C4-2B (cell line): Measurements from ENCODE around the gene TTC36.

Source experiments
- H3K27ac ChIP-seq: fragments of 450-650 bp; 2 replicates; pipeline ENCODE4 v1.5.1; 2017
- ZFX ChIP-seq: fragments of 450-650 bp; IDR thresholded peaks from 2 replicates; pipeline ENCODE4 v1.6.1; 2017
- TF ChIP-seq, protein P1 (sequence below): fragments of 450-650 bp; conservative IDR thresholded peaks from 2 replicates; pipeline ENCODE4 v1.5.1; 2017; ENCODE audit warnings: mild to moderate bottlenecking

The TTC36 gene

DNA sequence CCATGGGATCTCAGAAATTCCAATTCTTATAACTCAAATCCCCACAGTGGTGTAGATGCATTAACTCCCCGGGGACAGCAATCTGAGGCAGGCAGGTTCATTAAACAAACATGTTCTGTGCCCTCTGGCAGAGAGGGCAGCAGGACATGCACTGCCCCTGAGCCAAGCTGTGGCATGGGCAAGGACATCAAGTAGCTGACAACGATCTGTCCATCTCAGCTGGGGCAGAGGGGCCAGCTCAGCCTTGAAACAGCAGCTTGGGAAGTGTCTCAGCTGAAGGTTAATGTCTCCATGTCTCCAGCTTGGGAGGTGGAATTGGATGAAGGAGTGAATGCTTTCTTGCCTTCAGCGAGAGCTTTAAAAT is 17.4 kb downstream of the TTC36 start:
- TF ChIP-seq, protein P1, sequence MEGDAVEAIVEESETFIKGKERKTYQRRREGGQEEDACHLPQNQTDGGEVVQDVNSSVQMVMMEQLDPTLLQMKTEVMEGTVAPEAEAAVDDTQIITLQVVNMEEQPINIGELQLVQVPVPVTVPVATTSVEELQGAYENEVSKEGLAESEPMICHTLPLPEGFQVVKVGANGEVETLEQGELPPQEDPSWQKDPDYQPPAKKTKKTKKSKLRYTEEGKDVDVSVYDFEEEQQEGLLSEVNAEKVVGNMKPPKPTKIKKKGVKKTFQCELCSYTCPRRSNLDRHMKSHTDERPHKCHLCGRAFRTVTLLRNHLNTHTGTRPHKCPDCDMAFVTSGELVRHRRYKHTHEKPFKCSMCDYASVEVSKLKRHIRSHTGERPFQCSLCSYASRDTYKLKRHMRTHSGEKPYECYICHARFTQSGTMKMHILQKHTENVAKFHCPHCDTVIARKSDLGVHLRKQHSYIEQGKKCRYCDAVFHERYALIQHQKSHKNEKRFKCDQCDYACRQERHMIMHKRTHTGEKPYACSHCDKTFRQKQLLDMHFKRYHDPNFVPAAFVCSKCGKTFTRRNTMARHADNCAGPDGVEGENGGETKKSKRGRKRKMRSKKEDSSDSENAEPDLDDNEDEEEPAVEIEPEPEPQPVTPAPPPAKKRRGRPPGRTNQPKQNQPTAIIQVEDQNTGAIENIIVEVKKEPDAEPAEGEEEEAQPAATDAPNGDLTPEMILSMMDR = no peak
- TF ChIP-seq ZFX = no peak
- H3K27ac ChIP-seq = no peak overlapping the region

DNA sequence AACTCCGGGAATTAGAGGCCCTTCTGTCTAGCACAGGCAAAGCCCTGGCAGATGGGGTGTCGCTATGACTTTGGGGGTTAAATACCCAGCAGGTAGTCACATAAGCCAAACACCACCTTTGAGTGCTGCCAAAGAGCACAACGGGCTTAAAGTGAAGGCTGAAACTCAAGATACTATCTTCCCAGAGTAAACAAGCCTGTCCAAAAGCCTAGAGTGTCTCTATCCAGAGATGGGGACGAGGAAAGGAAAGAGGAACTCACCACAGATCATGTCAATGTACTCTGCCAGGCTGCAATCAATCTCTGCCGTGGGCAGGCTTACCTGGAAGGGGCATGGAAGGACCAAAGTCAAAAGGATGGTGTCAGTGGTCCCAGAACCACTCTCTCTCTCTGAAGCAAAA is 18.3 kb downstream of the TTC36 start:
- no peak for TF ChIP-seq ZFX
- TF ChIP-seq, protein P1 = no peak
- no peak overlapping the region for H3K27ac ChIP-seq

DNA sequence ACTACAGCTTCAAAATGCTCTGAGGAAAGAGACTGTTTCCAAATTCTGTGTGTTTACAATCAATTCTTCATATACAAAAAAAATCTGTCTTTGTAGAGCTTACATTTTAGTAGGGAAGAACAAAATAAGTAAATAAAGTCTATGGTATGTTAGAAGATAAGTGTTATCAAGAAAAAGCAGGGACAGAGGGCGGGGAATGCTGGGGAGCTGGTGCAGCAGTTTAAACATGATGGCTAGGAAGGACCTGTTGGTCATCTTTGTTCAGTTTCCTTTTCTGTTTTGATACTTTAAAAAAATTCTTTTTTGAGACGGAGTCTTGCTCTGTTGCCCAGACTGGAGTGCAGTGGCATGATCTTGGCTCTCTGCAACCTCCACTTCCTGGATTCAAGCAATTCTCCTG is 19.9 kb downstream of the TTC36 start:
- H3K27ac ChIP-seq = no peak overlapping the region
- TF ChIP-seq ZFX = no peak
- TF ChIP-seq, protein P1 = no peak

DNA sequence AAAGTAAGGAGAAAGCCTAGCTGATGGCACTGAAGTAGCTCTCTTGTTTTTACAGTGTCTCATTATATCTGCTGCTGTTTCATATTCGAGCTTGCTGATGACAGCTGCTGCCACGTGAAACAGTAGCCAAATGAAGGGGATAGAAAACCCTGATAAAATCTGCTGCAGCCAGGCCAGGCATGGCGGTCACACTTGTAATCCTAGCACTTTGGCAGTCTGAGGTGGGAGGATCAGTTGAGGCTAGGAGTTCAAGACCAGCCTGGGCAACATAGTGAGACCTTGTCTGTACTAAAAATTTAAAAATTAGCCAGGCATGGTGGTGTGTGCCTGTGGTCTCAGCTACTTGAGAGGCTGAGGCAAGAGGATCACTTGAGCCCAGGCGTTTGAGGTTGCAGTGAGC is 25.1 kb downstream of the TTC36 start:
- H3K27ac ChIP-seq = no peak overlapping the region
- TF ChIP-seq, protein P1 = no peak
- TF ChIP-seq ZFX = no peak

DNA sequence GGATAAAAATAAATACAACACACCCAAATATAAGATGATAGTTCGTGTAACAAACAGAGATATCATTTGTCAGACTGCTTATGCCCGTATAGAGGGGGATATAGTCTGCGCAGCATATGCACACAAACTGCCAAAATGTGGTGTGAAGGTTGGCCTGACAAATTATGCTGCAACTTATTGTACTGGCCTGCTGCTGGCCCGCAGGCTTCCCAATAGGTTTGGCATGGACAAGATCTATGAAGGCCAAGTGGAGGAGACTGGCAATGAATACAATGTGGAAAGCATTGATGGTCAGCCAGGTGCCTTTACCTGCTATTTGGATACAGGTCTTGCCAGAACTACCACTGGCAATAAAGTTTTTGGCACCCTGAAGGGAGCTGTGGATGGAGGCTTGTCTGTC is 33.5 kb downstream of the TTC36 start:
- TF ChIP-seq ZFX = no peak
- TF ChIP-seq, protein P1 = no peak
- no peak overlapping the region for H3K27ac ChIP-seq

DNA sequence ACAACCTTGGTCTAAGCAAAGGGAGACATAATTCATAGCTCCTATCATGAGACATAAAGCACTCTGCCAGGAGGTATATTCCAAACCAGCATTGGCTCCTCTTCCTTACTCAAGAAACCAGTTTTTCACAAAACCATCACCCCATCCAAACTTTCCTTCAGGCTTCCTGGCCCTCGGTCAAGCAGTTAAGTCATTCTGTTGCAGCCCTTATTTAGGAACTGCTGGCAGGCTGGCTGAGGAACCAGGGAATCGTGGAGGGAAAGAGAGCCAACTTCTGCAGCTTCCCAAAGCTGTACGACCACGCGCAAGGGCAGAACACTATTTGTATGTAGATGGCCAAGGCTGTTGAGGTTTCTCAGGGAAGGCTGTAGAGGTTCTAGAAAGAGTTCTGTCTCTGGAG is 37.8 kb downstream of the TTC36 start:
- H3K27ac ChIP-seq = no peak overlapping the region; the same call in 1 of the 2 replicates
- TF ChIP-seq ZFX = no peak
- TF ChIP-seq, protein P1 = no peak

DNA sequence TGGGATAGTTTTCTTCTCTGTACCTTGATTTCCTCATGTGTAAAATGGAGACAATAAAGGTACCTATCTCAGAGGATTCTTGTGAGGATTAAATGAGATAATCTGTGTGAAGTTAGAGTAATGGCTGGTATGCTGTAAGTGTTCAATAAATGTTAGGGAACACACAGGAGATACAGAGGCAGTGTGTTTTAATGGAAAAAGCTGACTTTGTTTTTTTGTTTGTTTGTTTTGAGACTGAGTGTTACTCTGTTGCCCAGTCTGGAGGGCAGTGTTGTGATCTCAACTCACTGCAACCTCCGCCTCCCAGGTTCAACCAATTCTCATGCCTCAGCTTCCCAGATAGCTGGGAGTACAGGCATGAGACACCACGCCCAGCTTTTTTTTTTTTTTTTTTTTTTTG is 42.4 kb downstream of the TTC36 start:
- TF ChIP-seq, protein P1 = no peak
- TF ChIP-seq ZFX = no peak
- no peak overlapping the region for H3K27ac ChIP-seq
